Measurements from ENCODE around the gene C1orf198. TPM values are rescaled to one million over a fixed set of nuclear protein-coding genes. Genes with fewer than 3 reads are reported as not detected.

C1orf198 gene
- total RNA-seq, 1 donor from 2014 or later: 121 TPM

GRCh38 chr1:230797942-230798365, 70.4 kb downstream of the C1orf198 start:
- intact Hi-C loops (cut with DNase I): loop anchor here (10.0 kb wide), 1 partner anchor 417 kb away; no protein-coding TSS in a partner anchor
- DNase-seq (ENCODE audit: low spot score) (peak; percentile 81), ATAC-seq (peak; percentile 94)

- DNase-seq (ENCODE audit: low spot score): no peak
- peak; percentile 22 for ATAC-seq
Measured at GRCh38 chr1:230797376-230797920, 70.9 kb downstream of the C1orf198 start.

GRCh38 chr1:230796626-230797025, 71.7 kb downstream of the C1orf198 start:
- DNase-seq (ENCODE audit: low spot score) (no peak), ATAC-seq (no peak)
- intact Hi-C loops (cut with DNase I): loop anchor here (1.0 to 10.0 kb wide), 2 partner anchors 119 to 418 kb away; no protein-coding TSS in a partner anchor

More at GRCh38 chr1:230797376-230797920, 70.9 kb downstream of the C1orf198 start:
- intact Hi-C loops (cut with DNase I): loop anchor here (10.0 kb wide), 1 partner anchor 417 kb away; no protein-coding TSS in a partner anchor

- ATAC-seq (no peak), DNase-seq (ENCODE audit: low spot score) (no peak)
- intact Hi-C loops (cut with DNase I): loop anchor here (10.0 kb wide), 1 partner anchor 420 kb away; no protein-coding TSS in a partner anchor
Measured at GRCh38 chr1:230794871-230795605, 73.3 kb downstream of the C1orf198 start.

GRCh38 chr1:230794431-230794830, 73.9 kb downstream of the C1orf198 start:
- ATAC-seq (no peak), DNase-seq (ENCODE audit: low spot score) (no peak)
- intact Hi-C loops (cut with DNase I): loop anchor here (10.0 kb wide), 1 partner anchor 420 kb away; no protein-coding TSS in a partner anchor

- ATAC-seq: no peak
- intact Hi-C loops (cut with DNase I): loop anchor here (10.0 kb wide), 1 partner anchor 421 kb away; no protein-coding TSS in a partner anchor
Measured at GRCh38 chr1:230793463-230793745, 74.9 kb downstream of the C1orf198 start.

GRCh38 chr1:230792691-230793462, 75.4 kb downstream of the C1orf198 start:
- intact Hi-C loops (cut with DNase I): loop anchor here (10.0 kb wide), 1 partner anchor 422 kb away; no protein-coding TSS in a partner anchor
- ATAC-seq (no peak), DNase-seq (ENCODE audit: low spot score) (no peak)

More at GRCh38 chr1:230793463-230793745, 74.9 kb downstream of the C1orf198 start:
- DNase-seq (ENCODE audit: low spot score): no peak

- ATAC-seq (no peak), DNase-seq (ENCODE audit: low spot score) (no peak)
- intact Hi-C loops (cut with DNase I): loop anchor here (10.0 kb wide), 1 partner anchor 423 kb away; no protein-coding TSS in a partner anchor
Measured at GRCh38 chr1:230791986-230792564, 76.2 kb downstream of the C1orf198 start.

GRCh38 chr1:230790026-230790425, 78.3 kb downstream of the C1orf198 start:
- ATAC-seq (no peak), DNase-seq (ENCODE audit: low spot score) (no peak)
- intact Hi-C loops (cut with DNase I): loop anchor here (10.0 kb wide), 1 partner anchor 425 kb away; no protein-coding TSS in a partner anchor

GRCh38 chr1:230788561-230789275, 79.6 kb downstream of the C1orf198 start:
- intact Hi-C loops (cut with DNase I): no loop called here
- DNase-seq (ENCODE audit: low spot score) (no peak), ATAC-seq (no peak)

- DNase-seq (ENCODE audit: low spot score) (no peak), ATAC-seq (no peak)
- intact Hi-C loops (cut with DNase I): no loop called here
Measured at GRCh38 chr1:230787471-230787870, 80.8 kb downstream of the C1orf198 start.

Other genes with a start within 250 kb of the C1orf198 start
- 21.2 TPM for gene COG2, start 226.0 kb downstream of the C1orf198 start, total RNA-seq
- gene AGT, start 154.4 kb downstream of the C1orf198 start, total RNA-seq: 13.0 TPM
- 0.13 TPM for gene CAPN9, start 121.1 kb downstream of the C1orf198 start, total RNA-seq
- 21.2 TPM for gene TTC13, start 110.3 kb upstream of the C1orf198 start, total RNA-seq
- gene ARV1, start 110.6 kb upstream of the C1orf198 start, total RNA-seq: 11.0 TPM
- gene FAM89A, start 171.7 kb upstream of the C1orf198 start, total RNA-seq: 11.1 TPM

All from sciatic nerve (tissue), 2 donors.